Endothelial cell (in vitro differentiated cells): ENCODE results near the gene TMPO. TPM values are rescaled to one million over a fixed set of nuclear protein-coding genes. Genes with fewer than 3 reads are reported as not detected.

Experiments used
- DNase-seq: peaks from one replicate; pipeline ENCODE4 v3.0.0; 2021; ENCODE audit warnings: low spot score
- H3K27ac Mint-ChIP-seq: one replicate; pipeline ENCODE4 v1.8.0; 2021; ENCODE audit warnings: mixed read lengths, inconsistent platforms; ENCODE audit not compliant: unreplicated experiment
- H3K27me3 Mint-ChIP-seq: one replicate; pipeline ENCODE4 v1.8.0; 2021; ENCODE audit warnings: mild to moderate bottlenecking, moderate library complexity, mixed read lengths, inconsistent platforms; ENCODE audit not compliant: unreplicated experiment
- H3K36me3 Mint-ChIP-seq: one replicate; pipeline ENCODE4 v1.8.0; 2021; ENCODE audit warnings: mild to moderate bottlenecking, low read depth, mixed read lengths, inconsistent platforms; ENCODE audit not compliant: unreplicated experiment
- H3K4me1 Mint-ChIP-seq: one replicate; pipeline ENCODE4 v1.8.0; 2021; ENCODE audit warnings: mild to moderate bottlenecking, mixed read lengths, inconsistent platforms; ENCODE audit not compliant: unreplicated experiment
- H3K4me3 Mint-ChIP-seq: one replicate; pipeline ENCODE4 v1.8.0; 2021; ENCODE audit warnings: mild to moderate bottlenecking, mixed read lengths, inconsistent platforms; ENCODE audit not compliant: unreplicated experiment
- H3K9me3 Mint-ChIP-seq: one replicate; pipeline ENCODE4 v1.8.0; 2021; ENCODE audit warnings: mixed read lengths, inconsistent platforms; ENCODE audit not compliant: unreplicated experiment
- CTCF ChIP-seq: fragments of 200-600 bp; sonication (generic); IDR thresholded peaks from one replicate; pipeline ENCODE4 v1.5.0; 2021; ENCODE audit warnings: antibody characterized with exemption; ENCODE audit not compliant: unreplicated experiment
- total RNA-seq: library from RNA; stranded (reverse); fragmentation: NEBNext Ultra II Directional; extraction: Animal tissue kit (Norgen Biotek cat#: 25700); gene quantifications from one replicate; pipeline ENCODE4 v1.2.1, GENCODE V29; 2021; ENCODE audit not compliant: unreplicated experiment

TMPO gene
- total RNA-seq, 1 donor from 2014 or later = 125 TPM

GRCh38 chr12:98513379-98514322, 1.7 kb upstream of the TMPO start:
- TF ChIP-seq CTCF = no peak
- Mint-ChIP-seq H3K36me3 (no peaks in the 10 kb centered on the region), H3K27ac (peak overlapping the region; percentile 97), H3K4me3 (peak overlapping the region; percentile 98), H3K4me1 (peaks cover 25% of the 10 kb centered on the region), H3K9me3 (no peaks in the 10 kb centered on the region), H3K27me3 (peaks cover 6% of the 10 kb centered on the region)
- DNase-seq = no peak

- Mint-ChIP-seq H3K36me3 (no peaks in the 10 kb centered on the region), H3K9me3 (no peaks in the 10 kb centered on the region), H3K27ac (peak overlapping the region; percentile 97), H3K27me3 (peaks cover 8% of the 10 kb centered on the region), H3K4me1 (peaks cover 25% of the 10 kb centered on the region), H3K4me3 (peak overlapping the region; percentile 98)
- TF ChIP-seq CTCF = no peak
- no peak for DNase-seq
Observed at GRCh38 chr12:98514982-98515286, 456 bp upstream of the TMPO start.

DNA sequence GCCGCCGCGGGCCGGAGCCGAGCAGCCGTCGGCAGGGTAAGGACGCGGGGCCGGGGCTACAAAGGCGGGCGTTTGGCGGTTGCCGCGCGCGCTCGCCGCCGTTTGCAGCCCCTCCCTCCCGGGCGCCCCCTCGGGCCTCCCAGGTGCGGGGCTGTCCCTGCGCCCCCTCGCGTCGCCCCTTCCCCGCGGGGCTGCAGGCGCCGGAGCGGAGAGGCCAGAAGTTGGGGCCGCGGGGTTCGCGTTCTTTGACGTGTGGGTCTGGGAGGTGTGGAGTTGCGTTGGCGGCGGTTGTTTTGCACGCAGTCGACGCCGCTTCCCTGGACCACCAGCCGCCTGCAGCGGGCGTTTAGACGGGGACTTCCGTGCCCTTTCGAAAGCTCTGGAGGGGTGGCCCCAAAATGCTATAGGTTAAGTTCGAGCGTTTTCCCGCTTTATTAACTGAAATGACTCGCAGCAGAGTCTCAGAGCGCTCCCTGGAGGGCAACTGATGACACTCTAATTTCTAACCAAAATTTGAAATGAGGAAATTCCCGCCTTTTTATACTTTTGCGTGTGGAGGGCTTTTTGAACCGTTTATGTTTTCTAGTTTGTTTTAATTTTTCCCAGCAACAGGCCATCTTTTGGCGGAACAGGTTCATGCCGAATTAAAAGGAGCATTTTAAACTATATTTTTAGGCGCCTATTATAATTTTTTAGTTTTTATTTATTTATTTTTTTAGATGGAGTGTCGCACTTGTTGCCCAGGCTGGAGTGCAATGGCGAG, 902 bp downstream of the TMPO start:
- Mint-ChIP-seq H3K4me1 (peaks cover 28% of the 10 kb centered on the region), H3K27ac (peak overlapping the region; percentile 86), H3K4me3 (peak overlapping the region; percentile 98), H3K27me3 (peaks cover 8% of the 10 kb centered on the region), H3K36me3 (no peaks in the 10 kb centered on the region), H3K9me3 (no peaks in the 10 kb centered on the region)
- DNase-seq = peak; percentile 63
- TF ChIP-seq CTCF = peak; percentile 43

DNA sequence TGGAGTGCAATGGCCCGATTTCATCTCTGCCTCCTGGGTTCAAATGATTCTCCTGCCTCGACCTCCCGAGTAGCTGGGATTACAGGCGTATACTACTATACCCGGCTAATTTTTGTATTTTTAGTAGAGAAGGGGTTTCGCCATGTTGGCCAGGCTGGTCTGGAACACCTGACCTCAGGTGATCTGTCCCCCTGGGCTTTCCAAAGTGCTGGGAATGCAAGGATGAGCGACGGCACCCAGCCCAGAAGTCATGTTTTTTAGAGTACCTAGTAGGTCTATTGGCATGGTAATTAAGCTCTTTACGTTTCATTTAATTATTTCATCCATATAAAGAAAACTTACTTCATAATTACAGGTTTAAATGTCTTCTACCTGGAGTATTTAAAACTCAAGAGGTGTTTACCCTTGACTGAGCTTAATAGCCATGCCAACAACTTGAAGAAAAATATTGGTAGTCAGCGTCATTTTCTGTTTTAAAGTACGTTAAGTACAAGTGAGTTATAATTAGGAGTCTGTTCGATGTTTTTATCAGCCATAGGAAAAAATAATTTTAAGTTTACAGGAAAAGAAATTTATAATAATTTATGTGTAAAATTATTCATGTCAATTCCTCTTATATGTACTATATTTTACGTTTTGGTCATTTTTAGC, 4.0 kb downstream of the TMPO start:
- DNase-seq = no peak
- H3K36me3 Mint-ChIP-seq = no peaks in the 10 kb centered on the region

More for the DNA sequence above, 4.0 kb downstream of the TMPO start:
- H3K9me3 Mint-ChIP-seq = no peaks in the 10 kb centered on the region
- peaks cover 25% of the 10 kb centered on the region for H3K4me1 Mint-ChIP-seq
- peaks cover 8% of the 10 kb centered on the region for H3K27me3 Mint-ChIP-seq
- H3K4me3 Mint-ChIP-seq = no peak overlapping the region
- no peak for TF ChIP-seq CTCF
- no peak overlapping the region for H3K27ac Mint-ChIP-seq
